Small intestine (tissue), 7 donors: Measurements from ENCODE around the gene TAS1R1. TPM values are rescaled to one million over a fixed set of nuclear protein-coding genes. Genes with fewer than 3 reads are reported as not detected.

Experiments
- DNase-seq, 2 donors: peaks; one replicate each; pipeline versions ENCODE4 v3.0.0 to v3.0.0-alpha.2; 2013
- FAIRE-seq: peaks from 2 replicates; lab custom pipeline; 2012; peaks lifted over from hg19 to GRCh38; lab: Jason Lieb, UNC
- H3K27ac ChIP-seq, 3 donors: one replicate each; pipeline ENCODE4 v1.5.1; 2013; ENCODE audit warnings: low read length in 2 of 3, mild to moderate bottlenecking in 2 of 3, control low read depth in 1 of 3, inconsistent platforms in 1 of 3, low read depth in 1 of 3, moderate library complexity in 1 of 3
- H3K27me3 ChIP-seq, 3 donors: one replicate each; pipeline ENCODE4 v1.6.1; 2013; ENCODE audit warnings: low read length in 3 of 3, inconsistent platforms in 1 of 3; ENCODE audit not compliant: control insufficient read depth in 3 of 3, insufficient read depth in 3 of 3
- H3K36me3 ChIP-seq, 3 donors: one replicate each; pipeline ENCODE4 v1.6.1; 2013; ENCODE audit warnings: low read length in 3 of 3, inconsistent platforms in 1 of 3, low read depth in 1 of 3, mild to moderate bottlenecking in 1 of 3, moderate library complexity in 1 of 3; ENCODE audit not compliant: control insufficient read depth in 3 of 3, insufficient read depth in 2 of 3
- H3K4me1 ChIP-seq, 3 donors: one replicate each; pipeline ENCODE4 v1.6.1; 2013; ENCODE audit warnings: low read length in 2 of 3, inconsistent platforms in 1 of 3, low read depth in 1 of 3, mild to moderate bottlenecking in 1 of 3, moderate library complexity in 1 of 3; ENCODE audit not compliant: control insufficient read depth in 3 of 3, insufficient read depth in 2 of 3
- H3K4me3 ChIP-seq, 3 donors: one replicate each; pipeline ENCODE4 v1.5.1; 2013; ENCODE audit warnings: low read length in 3 of 3, control low read depth in 1 of 3, inconsistent platforms in 1 of 3, low read depth in 1 of 3, mild to moderate bottlenecking in 1 of 3, moderate library complexity in 1 of 3
- H3K9me3 ChIP-seq, 2 donors: one replicate each; pipeline ENCODE4 v1.6.1; 2013; ENCODE audit warnings: low read depth in 1 of 2, low read length in 1 of 2; ENCODE audit not compliant: control insufficient read depth in 2 of 2, insufficient read depth in 1 of 2
- WGBS, 3 donors: extraction: QIAGEN DNeasy Blood & Tissue Kit; methylation state at CpG; one replicate each; pipeline ENCODE4 v1.1.7; 2013; 5-methylcytosine and 5-hydroxymethylcytosine counted together
- polyA plus RNA-seq, 4 donors: library from polyadenylated mRNA; stranded (reverse) in 3 of 4; unstranded in 1 of 4; fragments of 200-250 nt in 3 of 4; fragments of 120-200 nt in 1 of 4; gene quantifications; one replicate each; pipeline versions ENCODE4 v1.2.1 to v1.2.3, GENCODE V29; 2013
- donor health status: healthy with polysubstance abuse.
- donor health status: control.
- donor health status: control.
- donor health status: Bipolar disorder and iron deficiency.
- donor health status: healthy.

The TAS1R1 gene
- polyA plus RNA-seq, 4 donors, result 0.07 to 0.27 (median 0.13) TPM; not detected in 1

GRCh38 chr1:6592865-6593593 is 37.9 kb downstream of the TAS1R1 start:
- no peaks in the 10 kb centered on the region for H3K9me3 ChIP-seq
- H3K4me3 ChIP-seq, result no peak overlapping the region
- DNase-seq (no peak), FAIRE-seq (no peak)
- H3K4me1 ChIP-seq, result no peaks in the 10 kb centered on the region
- H3K27me3 ChIP-seq, result no peaks in the 10 kb centered on the region
- WGBS, 3 donors, result 92 to 93% (median 92%) methylated on average over 37 to 38 of the region's 38 CpGs
- H3K27ac ChIP-seq, result no peak overlapping the region
- H3K36me3 ChIP-seq, result peaks cover 9 to 97% (median 13%) of the 10 kb centered on the region in 3 donors

- Histone ChIP-seq H3K27me3 (no peaks in the 10 kb centered on the region), H3K4me1 (no peaks in the 10 kb centered on the region), H3K4me3 (no peak overlapping the region), H3K9me3 (no peaks in the 10 kb centered on the region), H3K27ac (no peak overlapping the region), H3K36me3 (peaks cover 10 to 94% (median 11%) of the 10 kb centered on the region in 3 donors)
- DNase-seq, result no peak
- no peak for FAIRE-seq
- WGBS, 3 donors, result 96 to 97% (median 96%) methylated on average over 15 of the region's 15 CpGs
Observed at GRCh38 chr1:6593810-6594209, 38.7 kb downstream of the TAS1R1 start.

GRCh38 chr1:6594977-6595740 is 40.1 kb downstream of the TAS1R1 start:
- no peak for FAIRE-seq
- H3K4me3 ChIP-seq, result no peak overlapping the region
- no peak for DNase-seq
- no peaks in the 10 kb centered on the region for H3K9me3 ChIP-seq
- H3K36me3 ChIP-seq, result peaks cover 7 to 90% (median 8%) of the 10 kb centered on the region in 3 donors
- 88 to 95% (median 93%) methylated on average over 11 of the region's 11 CpGs for WGBS, 3 donors
- H3K4me1 ChIP-seq, result peaks cover 0 to 7% (median under 1%) of the 10 kb centered on the region in 3 donors
- no peak overlapping the region for H3K27ac ChIP-seq
- H3K27me3 ChIP-seq, result no peaks in the 10 kb centered on the region

- no peaks in the 10 kb centered on the region for H3K27me3 ChIP-seq
- FAIRE-seq (no peak), DNase-seq (no peak)
- no peak overlapping the region for H3K27ac ChIP-seq
- no peak overlapping the region for H3K4me3 ChIP-seq
- peaks cover 4 to 81% (median 8%) of the 10 kb centered on the region in 3 donors for H3K36me3 ChIP-seq
- no peaks in the 10 kb centered on the region for H3K9me3 ChIP-seq
- H3K4me1 ChIP-seq, result peaks cover 0 to 10% (median 2%) of the 10 kb centered on the region in 3 donors
- 67 to 72% (median 70%) methylated on average over 7 of the region's 7 CpGs for WGBS, 3 donors
Observed at GRCh38 chr1:6596351-6596750, 41.2 kb downstream of the TAS1R1 start.

GRCh38 chr1:6596886-6597776 is 42.0 kb downstream of the TAS1R1 start:
- H3K27ac ChIP-seq, result no peak overlapping the region
- peaks cover 0 to 10% (median 2%) of the 10 kb centered on the region in 3 donors for H3K4me1 ChIP-seq
- no peak overlapping the region for H3K4me3 ChIP-seq
- 80 to 84% (median 80%) methylated on average over 15 of the region's 15 CpGs for WGBS, 3 donors
- DNase-seq, result no peak
- no peaks in the 10 kb centered on the region for H3K27me3 ChIP-seq
- H3K9me3 ChIP-seq, result no peaks in the 10 kb centered on the region
- peaks cover 4 to 74% (median 8%) of the 10 kb centered on the region in 3 donors for H3K36me3 ChIP-seq
- FAIRE-seq, result no peak

GRCh38 chr1:6597777-6598131 is 42.6 kb downstream of the TAS1R1 start:
- peaks cover 0 to 10% (median 2%) of the 10 kb centered on the region in 3 donors for H3K4me1 ChIP-seq
- 89 to 93% (median 93%) methylated on average over 6 of the region's 6 CpGs for WGBS, 3 donors

GRCh38 chr1:6599141-6599975 is 44.3 kb downstream of the TAS1R1 start:
- no peaks in the 10 kb centered on the region for H3K27me3 ChIP-seq
- peak overlapping the region in 1 of 3 donors; percentile 45 for H3K27ac ChIP-seq
- H3K4me1 ChIP-seq, result peaks cover 0 to 20% (median 3%) of the 10 kb centered on the region in 3 donors
- no peaks in the 10 kb centered on the region for H3K9me3 ChIP-seq
- H3K4me3 ChIP-seq, result peak overlapping the region in 1 of 3 donors; percentile 24
- H3K36me3 ChIP-seq, result peaks cover 4 to 52% (median 5%) of the 10 kb centered on the region in 3 donors
- DNase-seq, result peak in 1 of 2 donors; percentile 39
- WGBS, 3 donors, result 70 to 81% (median 80%) methylated on average over 31 of the region's 31 CpGs
- FAIRE-seq, result no peak

More at GRCh38 chr1:6597777-6598131, 42.6 kb downstream of the TAS1R1 start:
- Histone ChIP-seq H3K27me3 (no peaks in the 10 kb centered on the region), H3K4me3 (no peak overlapping the region), H3K27ac (no peak overlapping the region), H3K9me3 (no peaks in the 10 kb centered on the region), H3K36me3 (peaks cover 4 to 68% (median 8%) of the 10 kb centered on the region in 3 donors)
- no peak for FAIRE-seq
- DNase-seq, result no peak
